ENCODE results near the gene LRRC61. TPM values are rescaled to one million over a fixed set of nuclear protein-coding genes. Genes with fewer than 3 reads are reported as not detected.
"Not testable (repeated sequence)": the region's sequence is repeated elsewhere in the genome, so short reads cannot be mapped to it uniquely, and the experiment has no call there.

Gene LRRC61
- total RNA-seq, 2 experiments from 2014 or later: 26.1 to 27.1 TPM

GRCh38 chr7:150295614-150296013 lies 27.5 kb upstream of the LRRC61 start:
- H3K36me3 Mint-ChIP-seq; DNase-seq; H3K9me3 Mint-ChIP-seq; intact Hi-C loops (cut with micrococcal nuclease); H3K27me3 Mint-ChIP-seq; H3K27ac Mint-ChIP-seq; POLR2A ChIA-PET; H3K4me1 Mint-ChIP-seq (ENCODE audit: low read depth); H3K4me3 Mint-ChIP-seq; CTCF ChIA-PET: not testable (repeated sequence)

GRCh38 chr7:150296802-150297201 lies 26.4 kb upstream of the LRRC61 start:
- POLR2A ChIA-PET; intact Hi-C loops (cut with micrococcal nuclease); CTCF ChIA-PET; H3K27me3 Mint-ChIP-seq; H3K36me3 Mint-ChIP-seq; DNase-seq; H3K4me1 Mint-ChIP-seq (ENCODE audit: low read depth); H3K4me3 Mint-ChIP-seq; H3K9me3 Mint-ChIP-seq; H3K27ac Mint-ChIP-seq: not testable (repeated sequence)

- H3K4me3 Mint-ChIP-seq; DNase-seq; H3K36me3 Mint-ChIP-seq; CTCF ChIA-PET; intact Hi-C loops (cut with micrococcal nuclease); H3K4me1 Mint-ChIP-seq (ENCODE audit: low read depth); POLR2A ChIA-PET; H3K9me3 Mint-ChIP-seq; H3K27ac Mint-ChIP-seq; H3K27me3 Mint-ChIP-seq: not testable (repeated sequence)
Measured at GRCh38 chr7:150297978-150298377, 25.2 kb upstream of the LRRC61 start.

- H3K27ac Mint-ChIP-seq: not testable (repeated sequence)
Measured at GRCh38 chr7:150302908-150303310, 20.2 kb upstream of the LRRC61 start.

GRCh38 chr7:150304499-150305258 lies 18.5 kb upstream of the LRRC61 start:
- H3K36me3 Mint-ChIP-seq; intact Hi-C loops (cut with micrococcal nuclease); CTCF ChIA-PET; H3K9me3 Mint-ChIP-seq; POLR2A ChIA-PET; H3K27ac Mint-ChIP-seq; H3K4me3 Mint-ChIP-seq; DNase-seq; H3K27me3 Mint-ChIP-seq: not testable (repeated sequence)
- H3K4me1 Mint-ChIP-seq (ENCODE audit: low read depth): peaks cover 16% of the 10 kb centered on the region

More at GRCh38 chr7:150302908-150303310, 20.2 kb upstream of the LRRC61 start:
- POLR2A ChIA-PET; H3K4me3 Mint-ChIP-seq; intact Hi-C loops (cut with micrococcal nuclease); H3K9me3 Mint-ChIP-seq; H3K27me3 Mint-ChIP-seq; DNase-seq; CTCF ChIA-PET; H3K4me1 Mint-ChIP-seq (ENCODE audit: low read depth); H3K36me3 Mint-ChIP-seq: not testable (repeated sequence)

- POLR2A ChIA-PET; DNase-seq; H3K4me3 Mint-ChIP-seq; intact Hi-C loops (cut with micrococcal nuclease); CTCF ChIA-PET; H3K27ac Mint-ChIP-seq; H3K27me3 Mint-ChIP-seq; H3K9me3 Mint-ChIP-seq; H3K36me3 Mint-ChIP-seq: not testable (repeated sequence)
- peaks cover 16% of the 10 kb centered on the region for H3K4me1 Mint-ChIP-seq (ENCODE audit: low read depth)
Measured at GRCh38 chr7:150305259-150305902, 17.8 kb upstream of the LRRC61 start.

GRCh38 chr7:150305903-150306284 lies 17.3 kb upstream of the LRRC61 start:
- DNase-seq; POLR2A ChIA-PET; CTCF ChIA-PET; H3K27ac Mint-ChIP-seq; intact Hi-C loops (cut with micrococcal nuclease); H3K36me3 Mint-ChIP-seq; H3K4me3 Mint-ChIP-seq; H3K9me3 Mint-ChIP-seq; H3K27me3 Mint-ChIP-seq: not testable (repeated sequence)
- H3K4me1 Mint-ChIP-seq (ENCODE audit: low read depth): peaks cover 16% of the 10 kb centered on the region

- H3K9me3 Mint-ChIP-seq; intact Hi-C loops (cut with micrococcal nuclease); POLR2A ChIA-PET; H3K36me3 Mint-ChIP-seq; CTCF ChIA-PET; H3K4me3 Mint-ChIP-seq; DNase-seq; H3K27me3 Mint-ChIP-seq; H3K27ac Mint-ChIP-seq: not testable (repeated sequence)
- peaks cover 16% of the 10 kb centered on the region for H3K4me1 Mint-ChIP-seq (ENCODE audit: low read depth)
Measured at GRCh38 chr7:150306377-150306776, 16.8 kb upstream of the LRRC61 start.

- CTCF ChIA-PET: interaction anchor here (0.7 kb wide), 1 partner anchor 472 kb away, joined by 3 read pairs; no protein-coding TSS in a partner anchor
- DNase-seq: no peak
- no peaks in the 10 kb centered on the region for H3K9me3 Mint-ChIP-seq
- intact Hi-C loops (cut with micrococcal nuclease): no loop called here
- H3K4me3 Mint-ChIP-seq: no peak overlapping the region
- H3K36me3 Mint-ChIP-seq: no peaks in the 10 kb centered on the region
- peaks cover 16% of the 10 kb centered on the region for H3K4me1 Mint-ChIP-seq (ENCODE audit: low read depth)
- POLR2A ChIA-PET: no interaction called here
- no peaks in the 10 kb centered on the region for H3K27me3 Mint-ChIP-seq
- no peak overlapping the region for H3K27ac Mint-ChIP-seq
Measured at GRCh38 chr7:150307129-150307528, 16.0 kb upstream of the LRRC61 start.

GRCh38 chr7:150307904-150308303 lies 15.3 kb upstream of the LRRC61 start:
- H3K27ac Mint-ChIP-seq: no peak overlapping the region
- intact Hi-C loops (cut with micrococcal nuclease): no loop called here

GRCh38 chr7:150308575-150308974 lies 14.6 kb upstream of the LRRC61 start:
- H3K4me3 Mint-ChIP-seq: no peak overlapping the region
- no peaks in the 10 kb centered on the region for H3K27me3 Mint-ChIP-seq
- no peak overlapping the region for H3K27ac Mint-ChIP-seq
- CTCF ChIA-PET: interaction anchor here (0.8 to 1.6 kb wide), 2 partner anchors 98 to 448 kb away, joined by 4 read pairs; no protein-coding TSS in a partner anchor
- H3K36me3 Mint-ChIP-seq: no peaks in the 10 kb centered on the region
- H3K9me3 Mint-ChIP-seq: no peaks in the 10 kb centered on the region
- intact Hi-C loops (cut with micrococcal nuclease): no loop called here
- POLR2A ChIA-PET: interaction anchor here (1.7 kb wide), 1 partner anchor 14 kb away, joined by 4 read pairs; the partner anchor contains the start of gene LRRC61
- peaks cover 13% of the 10 kb centered on the region for H3K4me1 Mint-ChIP-seq (ENCODE audit: low read depth)
- DNase-seq: no peak

More at GRCh38 chr7:150307904-150308303, 15.3 kb upstream of the LRRC61 start:
- no peak for DNase-seq
- ChIA-PET CTCF (interaction anchor here (0.6 to 0.8 kb wide), 2 partner anchors 18 to 449 kb away, joined by 3 to 4 read pairs; no protein-coding TSS in a partner anchor), POLR2A (interaction anchor here (1.7 kb wide), 1 partner anchor 14 kb away, joined by 4 read pairs; the partner anchor contains the start of gene LRRC61)
- Mint-ChIP-seq H3K4me1 (ENCODE audit: low read depth) (peaks cover 14% of the 10 kb centered on the region), H3K27me3 (no peaks in the 10 kb centered on the region), H3K4me3 (no peak overlapping the region), H3K36me3 (no peaks in the 10 kb centered on the region), H3K9me3 (no peaks in the 10 kb centered on the region)

GRCh38 chr7:150311146-150311545 lies 12.0 kb upstream of the LRRC61 start:
- H3K27ac Mint-ChIP-seq: no peak overlapping the region
- ChIA-PET CTCF (no interaction called here), POLR2A (no interaction called here)
- H3K27me3 Mint-ChIP-seq: no peaks in the 10 kb centered on the region
- intact Hi-C loops (cut with micrococcal nuclease): no loop called here
- no peak overlapping the region for H3K4me3 Mint-ChIP-seq
- peaks cover 7% of the 10 kb centered on the region for H3K4me1 Mint-ChIP-seq (ENCODE audit: low read depth)
- no peak for DNase-seq
- H3K9me3 Mint-ChIP-seq: no peaks in the 10 kb centered on the region
- peaks cover 2% of the 10 kb centered on the region for H3K36me3 Mint-ChIP-seq

- intact Hi-C loops (cut with micrococcal nuclease): no loop called here
- no peak for DNase-seq
- H3K27me3 Mint-ChIP-seq: no peaks in the 10 kb centered on the region
- CTCF ChIA-PET: no interaction called here
- H3K4me3 Mint-ChIP-seq: no peak overlapping the region
- no peak overlapping the region for H3K27ac Mint-ChIP-seq
- POLR2A ChIA-PET: no interaction called here
- H3K9me3 Mint-ChIP-seq: no peaks in the 10 kb centered on the region
- peaks cover 7% of the 10 kb centered on the region for H3K4me1 Mint-ChIP-seq (ENCODE audit: low read depth)
- peaks cover 2% of the 10 kb centered on the region for H3K36me3 Mint-ChIP-seq
Measured at GRCh38 chr7:150311711-150312110, 11.4 kb upstream of the LRRC61 start.
